CD4-positive, alpha-beta T cell (primary cell): ENCODE data around the gene CLEC18C. TPM values are rescaled to one million over a fixed set of nuclear protein-coding genes. Genes with fewer than 3 reads are reported as not detected.
"Not testable (repeated sequence)": the region's sequence is repeated elsewhere in the genome, so short reads cannot be mapped to it uniquely, and the experiment has no call there.

Source experiments
- ATAC-seq: fragments of 200-7000 bp; cut with Tn5 transposase; one replicate; pipeline ENCODE4 v1.10.0; 2022; ENCODE audit warnings: mild to moderate bottlenecking; ENCODE audit not compliant: poor library complexity
- CTCF ChIA-PET: fragments of 350-600 bp; sonication (Branson Sonifier 250); formaldehyde crosslinking; loops from one replicate; lab custom pipeline; 2021; ENCODE audit warnings: antibody characterized with exemption, inconsistent platforms; lab: Charles Lee
- POLR2A ChIA-PET: fragments of 350-600 bp; sonication (Branson Sonifier 250); formaldehyde crosslinking; loops from one replicate; lab custom pipeline; 2021; ENCODE audit warnings: antibody characterized with exemption, inconsistent platforms; lab: Charles Lee
- DNase-seq, 14 experiments: peaks; one replicate each; pipeline ENCODE4 v3.0.0-alpha.2; 2013 to 2020; ENCODE audit warnings: mixed read lengths in 2 of 14
- H3K27ac ChIP-seq, 2 donors: one replicate each; pipeline versions ENCODE4 v1.5.1 to v1.7.0; 2013; ENCODE audit warnings: low read length in 2 of 2, low read depth in 1 of 2, mild to moderate bottlenecking in 1 of 2
- H3K27me3 ChIP-seq, 2 experiments: 1 replicate in 1 of 2; 2 replicates in 1 of 2; pipeline versions ENCODE4 v1.6.1 to v1.7.0; 2013; ENCODE audit warnings: low read length in 2 of 2, control low read depth in 1 of 2, mild to moderate bottlenecking in 1 of 2, moderate library complexity in 1 of 2; ENCODE audit not compliant: insufficient read depth in 2 of 2, control insufficient read depth in 1 of 2
- H3K36me3 ChIP-seq: one replicate; pipeline ENCODE4 v1.6.1; 2013; ENCODE audit warnings: low read length, control low read depth; ENCODE audit not compliant: insufficient read depth
- H3K4me1 ChIP-seq: one replicate; pipeline ENCODE4 v1.6.1; 2013; ENCODE audit warnings: low read length, control low read depth; ENCODE audit not compliant: insufficient read depth
- H3K4me3 ChIP-seq: one replicate; pipeline ENCODE4 v1.5.1; 2013; ENCODE audit warnings: mild to moderate bottlenecking, low read length, moderate library complexity
- H3K9me3 ChIP-seq, 2 experiments: 1 replicate in 1 of 2; 2 replicates in 1 of 2; pipeline versions ENCODE4 v1.6.1 to v1.7.0; 2013; ENCODE audit warnings: low read length in 2 of 2, mild to moderate bottlenecking in 2 of 2, control low read depth in 1 of 2, moderate library complexity in 1 of 2; ENCODE audit not compliant: control insufficient read depth in 1 of 2, insufficient read depth in 1 of 2
- H3K27ac Mint-ChIP-seq: one replicate; pipeline ENCODE4 v1.8.0; 2020; ENCODE audit warnings: mixed read lengths
- H3K27me3 Mint-ChIP-seq: one replicate; pipeline ENCODE4 v1.8.0; 2021; ENCODE audit warnings: mixed read lengths
- H3K36me3 Mint-ChIP-seq: one replicate; pipeline ENCODE4 v1.8.0; 2021; ENCODE audit warnings: low read depth, mixed read lengths
- H3K4me1 Mint-ChIP-seq: one replicate; pipeline ENCODE4 v1.8.0; 2021; ENCODE audit warnings: low read depth, mixed read lengths
- H3K4me3 Mint-ChIP-seq: one replicate; pipeline ENCODE4 v1.8.0; 2020; ENCODE audit warnings: mild to moderate bottlenecking, mixed read lengths
- H3K9me3 Mint-ChIP-seq: one replicate; pipeline ENCODE4 v1.8.0; 2020; ENCODE audit warnings: mixed read lengths
- intact Hi-C, 2 experiments: fragments of 100-400 bp; cut with DNase I in 1 of 2; cut with micrococcal nuclease in 1 of 2; formaldehyde crosslinking; loops; one replicate each; pipeline versions ENCODE4 v1.15.1 to v1.9.0; 2023 to 2025; cut with DNase I, micrococcal nuclease
- total RNA-seq, 174 experiments: library from RNA in 2 of 174; stranded (reverse) in 2 of 174; gene quantifications; one replicate each; pipeline ENCODE4 v1.2.3 and lab custom pipeline; 2021 to 2026
- TF ChIP-seq, protein P1 (sequence below): fragments of 200-600 bp; IDR thresholded peaks from one replicate; pipeline ENCODE4 v1.8.0; 2022; ENCODE audit warnings: antibody characterized with exemption, mild to moderate bottlenecking

Gene CLEC18C
- total RNA-seq, 2 experiments from 2014 or later: not detected

DNA sequence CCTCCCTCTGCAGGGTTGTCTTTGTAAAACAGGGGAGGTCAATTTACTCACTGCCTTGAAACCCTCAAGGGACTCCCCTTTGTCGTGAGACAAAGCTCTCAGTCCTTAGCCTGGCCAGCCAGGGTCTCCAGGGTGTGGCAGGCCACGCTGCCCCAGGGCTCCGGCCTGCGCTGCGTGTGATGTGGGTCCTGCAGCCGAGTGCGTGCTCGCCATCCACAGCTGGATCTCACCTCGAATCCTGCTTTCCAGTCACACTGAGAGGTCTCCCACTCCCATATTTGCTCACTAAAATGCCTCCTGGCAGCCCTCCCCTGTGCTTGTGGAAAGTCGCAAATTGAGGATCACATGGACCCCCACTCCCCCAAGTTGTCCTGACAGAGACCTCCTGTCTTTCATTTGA, 10.0 kb upstream of the CLEC18C start:
- no peak for DNase-seq
- Mint-ChIP-seq H3K27me3 (no peaks in the 10 kb centered on the region), H3K36me3 (peaks cover 6% of the 10 kb centered on the region), H3K4me1 (peaks cover 5% of the 10 kb centered on the region), H3K9me3 (no peaks in the 10 kb centered on the region), H3K27ac (no peak overlapping the region), H3K4me3 (no peak overlapping the region)
- no peak overlapping the region for H3K4me3 ChIP-seq
- ChIA-PET CTCF (no interaction called here), POLR2A (no interaction called here)
- intact Hi-C loops: loop anchor here (10.0 kb wide), 2 partner anchors 491 to 1961 kb away; no protein-coding TSS in a partner anchor
- H3K36me3 ChIP-seq: peaks cover 19% of the 10 kb centered on the region
- no peak for ATAC-seq
- TF ChIP-seq, protein P1, sequence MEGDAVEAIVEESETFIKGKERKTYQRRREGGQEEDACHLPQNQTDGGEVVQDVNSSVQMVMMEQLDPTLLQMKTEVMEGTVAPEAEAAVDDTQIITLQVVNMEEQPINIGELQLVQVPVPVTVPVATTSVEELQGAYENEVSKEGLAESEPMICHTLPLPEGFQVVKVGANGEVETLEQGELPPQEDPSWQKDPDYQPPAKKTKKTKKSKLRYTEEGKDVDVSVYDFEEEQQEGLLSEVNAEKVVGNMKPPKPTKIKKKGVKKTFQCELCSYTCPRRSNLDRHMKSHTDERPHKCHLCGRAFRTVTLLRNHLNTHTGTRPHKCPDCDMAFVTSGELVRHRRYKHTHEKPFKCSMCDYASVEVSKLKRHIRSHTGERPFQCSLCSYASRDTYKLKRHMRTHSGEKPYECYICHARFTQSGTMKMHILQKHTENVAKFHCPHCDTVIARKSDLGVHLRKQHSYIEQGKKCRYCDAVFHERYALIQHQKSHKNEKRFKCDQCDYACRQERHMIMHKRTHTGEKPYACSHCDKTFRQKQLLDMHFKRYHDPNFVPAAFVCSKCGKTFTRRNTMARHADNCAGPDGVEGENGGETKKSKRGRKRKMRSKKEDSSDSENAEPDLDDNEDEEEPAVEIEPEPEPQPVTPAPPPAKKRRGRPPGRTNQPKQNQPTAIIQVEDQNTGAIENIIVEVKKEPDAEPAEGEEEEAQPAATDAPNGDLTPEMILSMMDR: no peak
- no peaks in the 10 kb centered on the region for H3K9me3 ChIP-seq
- no peaks in the 10 kb centered on the region for H3K4me1 ChIP-seq
- no peaks in the 10 kb centered on the region for H3K27me3 ChIP-seq
- no peak overlapping the region for H3K27ac ChIP-seq

DNA sequence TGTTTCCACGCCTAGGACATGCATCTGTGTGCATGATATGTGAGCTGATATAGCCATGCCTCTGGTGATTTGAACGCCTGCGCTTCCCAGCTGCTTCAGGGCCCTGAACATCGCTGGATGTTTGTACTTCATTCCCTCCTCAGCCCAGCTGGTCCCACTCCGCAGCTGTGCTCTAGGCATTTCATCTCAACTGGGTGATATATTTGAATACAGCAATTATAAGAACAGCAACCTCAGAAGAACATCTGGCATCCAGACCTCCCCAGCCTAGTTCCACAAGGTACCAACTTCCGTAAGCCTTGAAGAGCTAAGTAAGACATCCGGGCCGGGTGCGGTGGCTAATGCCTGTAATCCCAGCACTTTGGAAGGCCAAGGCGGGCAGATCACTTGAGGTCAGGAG, 6.9 kb upstream of the CLEC18C start:
- H3K36me3 ChIP-seq, H3K4me1 ChIP-seq, H3K9me3 Mint-ChIP-seq, H3K4me1 Mint-ChIP-seq, H3K4me3 Mint-ChIP-seq, DNase-seq, H3K27ac ChIP-seq, CTCF ChIA-PET, H3K9me3 ChIP-seq, H3K36me3 Mint-ChIP-seq, H3K27ac Mint-ChIP-seq, H3K4me3 ChIP-seq, H3K27me3 ChIP-seq, ATAC-seq, POLR2A ChIA-PET, H3K27me3 Mint-ChIP-seq: not testable (repeated sequence)
- intact Hi-C loops: loop anchor here (10.0 kb wide), 2 partner anchors 488 to 1958 kb away; no protein-coding TSS in a partner anchor

DNA sequence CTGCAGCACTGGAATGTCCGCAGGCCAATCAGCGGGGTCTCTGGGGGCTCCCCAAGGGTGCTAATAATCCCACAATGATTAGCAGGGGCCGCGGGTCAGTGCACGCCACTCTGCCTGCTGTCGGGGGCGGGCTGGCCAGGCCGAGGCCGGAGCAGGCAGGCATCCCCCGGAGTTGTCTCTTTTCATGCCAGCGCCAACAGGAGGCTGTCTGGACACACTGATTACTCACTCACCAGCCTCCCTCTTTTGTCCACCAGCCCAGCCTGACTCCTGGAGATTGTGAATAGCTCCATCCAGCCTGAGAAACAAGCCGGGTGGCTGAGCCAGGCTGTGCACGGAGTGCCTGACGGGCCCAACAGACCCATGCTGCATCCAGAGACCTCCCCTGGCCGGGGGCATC, 329 bp downstream of the CLEC18C start:
- H3K9me3 ChIP-seq, H3K4me3 ChIP-seq, intact Hi-C loops, H3K36me3 ChIP-seq, H3K9me3 Mint-ChIP-seq, DNase-seq, CTCF ChIA-PET, H3K4me1 Mint-ChIP-seq, H3K4me1 ChIP-seq, ATAC-seq, H3K36me3 Mint-ChIP-seq, H3K27ac ChIP-seq, H3K27ac Mint-ChIP-seq, H3K4me3 Mint-ChIP-seq, H3K27me3 ChIP-seq, POLR2A ChIA-PET, H3K27me3 Mint-ChIP-seq: not testable (repeated sequence)

DNA sequence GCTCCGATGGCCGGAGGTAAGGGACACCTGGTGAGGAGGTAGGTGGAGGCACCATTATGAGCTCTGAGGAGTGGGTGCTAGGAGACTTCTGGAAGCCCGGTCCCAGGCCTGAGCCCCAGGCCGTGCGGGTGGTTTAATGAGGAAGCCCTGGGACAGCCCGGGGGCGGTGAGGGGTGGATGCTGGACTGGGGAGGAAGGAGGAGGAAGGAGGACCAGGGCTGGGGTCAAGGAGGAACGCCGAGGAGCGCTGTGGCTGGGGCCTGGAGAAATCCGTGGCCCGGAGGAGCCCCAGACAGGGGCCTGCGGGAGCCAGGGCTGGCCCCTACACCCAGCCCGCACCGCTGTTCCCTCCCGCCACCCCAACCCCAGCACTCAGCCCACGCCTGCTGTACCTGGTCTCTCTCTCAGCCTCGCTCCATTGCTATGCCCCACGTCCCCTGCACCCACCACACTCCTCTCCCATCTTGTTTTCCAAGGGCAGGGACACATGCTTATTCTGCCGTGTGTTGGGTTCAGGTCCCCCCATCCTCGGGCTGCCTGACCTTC, 873 bp downstream of the CLEC18C start:
- CTCF ChIA-PET, H3K36me3 ChIP-seq, H3K36me3 Mint-ChIP-seq, H3K27ac ChIP-seq, DNase-seq, H3K4me1 Mint-ChIP-seq, ATAC-seq, H3K27ac Mint-ChIP-seq, H3K4me3 Mint-ChIP-seq, H3K9me3 ChIP-seq, H3K27me3 Mint-ChIP-seq, POLR2A ChIA-PET, intact Hi-C loops, H3K9me3 Mint-ChIP-seq, H3K27me3 ChIP-seq, H3K4me1 ChIP-seq, H3K4me3 ChIP-seq: not testable (repeated sequence)

DNA sequence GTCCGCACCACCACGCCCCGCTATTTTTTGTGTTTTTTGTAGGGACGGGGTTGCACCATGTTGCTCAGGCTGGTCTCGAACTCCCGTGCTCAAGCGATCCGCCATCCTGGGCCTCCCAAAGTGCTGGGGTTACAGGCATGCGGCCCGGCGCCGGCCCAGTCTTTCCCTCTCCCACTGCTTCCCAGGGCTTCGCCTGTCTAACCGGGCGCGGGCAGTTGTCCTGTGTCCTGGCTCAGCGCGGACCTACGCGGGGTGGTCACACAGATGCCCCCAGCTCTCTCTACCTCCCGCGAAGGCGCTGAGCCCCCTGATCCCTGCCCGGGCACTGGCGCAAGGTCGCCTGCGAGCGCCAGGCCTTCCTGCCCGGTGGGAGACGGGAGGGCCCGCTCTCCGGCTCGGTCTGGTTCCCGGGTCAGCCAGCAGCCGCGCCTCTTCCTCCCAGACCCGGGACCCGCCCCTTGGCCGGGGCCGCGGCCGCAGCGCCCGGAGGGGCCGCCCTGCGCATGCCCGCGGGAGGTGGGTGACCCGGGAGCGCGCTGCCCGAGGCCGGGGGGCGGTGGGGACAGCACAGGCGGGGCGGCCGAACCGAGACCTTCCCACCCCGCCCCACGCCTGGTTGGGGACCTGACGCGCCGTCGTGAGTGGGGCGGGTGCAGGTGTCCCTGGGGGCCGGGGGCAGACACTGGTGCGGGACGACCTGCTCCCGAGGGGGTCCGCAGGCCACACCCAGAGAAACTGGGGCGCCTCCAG, 14.4 kb downstream of the CLEC18C start:
- H3K27ac Mint-ChIP-seq, DNase-seq, H3K36me3 Mint-ChIP-seq, H3K4me3 ChIP-seq, H3K27me3 Mint-ChIP-seq, H3K4me3 Mint-ChIP-seq, POLR2A ChIA-PET, H3K4me1 Mint-ChIP-seq, H3K9me3 ChIP-seq, H3K4me1 ChIP-seq, H3K36me3 ChIP-seq, ATAC-seq, H3K27ac ChIP-seq, intact Hi-C loops, CTCF ChIA-PET, H3K27me3 ChIP-seq, H3K9me3 Mint-ChIP-seq: not testable (repeated sequence)

DNA sequence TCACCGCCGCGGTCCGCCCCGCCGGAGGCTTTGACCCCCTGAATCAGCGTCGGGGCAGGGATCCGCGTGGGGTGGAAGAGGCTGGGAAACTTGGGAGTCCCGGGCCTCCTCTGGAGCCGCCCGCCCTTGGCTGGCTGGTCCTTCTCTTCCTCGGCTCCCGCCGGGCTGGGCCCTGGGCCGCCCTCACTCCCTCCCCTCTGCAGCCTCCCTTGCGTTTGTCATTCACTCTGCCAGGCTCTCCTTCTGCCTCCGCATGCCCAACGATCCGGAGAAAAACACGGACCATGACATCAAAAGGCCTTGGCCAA, 15.0 kb downstream of the CLEC18C start:
- H3K4me3 ChIP-seq, H3K27me3 Mint-ChIP-seq, H3K27ac Mint-ChIP-seq, CTCF ChIA-PET, H3K4me1 ChIP-seq, POLR2A ChIA-PET, H3K4me3 Mint-ChIP-seq, DNase-seq, H3K36me3 ChIP-seq, intact Hi-C loops, H3K27me3 ChIP-seq, H3K4me1 Mint-ChIP-seq, ATAC-seq, H3K9me3 ChIP-seq, H3K9me3 Mint-ChIP-seq, H3K27ac ChIP-seq, H3K36me3 Mint-ChIP-seq: not testable (repeated sequence)
